Measurements from ENCODE around the gene TRIM68.

DNA sequence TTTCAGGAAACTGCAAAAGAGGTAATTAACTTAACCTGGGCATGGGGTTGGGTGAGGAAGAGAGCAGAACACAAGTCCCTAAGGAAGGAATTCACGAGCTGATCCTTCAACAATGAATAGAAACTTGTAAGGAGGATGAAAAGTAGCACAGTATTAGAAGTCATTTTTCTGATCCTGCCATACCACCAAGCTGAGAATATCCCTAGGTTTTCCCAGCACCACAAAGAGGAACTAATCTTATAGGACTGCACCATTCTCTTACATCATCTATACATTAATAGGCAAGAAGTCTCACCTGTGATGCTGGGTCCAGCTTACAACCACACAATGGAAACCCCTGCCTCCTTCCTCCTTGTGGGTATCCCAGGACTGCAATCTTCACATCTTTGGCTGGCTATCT lies 14.3 kb downstream of the TRIM68 start, which contains the start of gene OR52I1:
- TF ChIP-seq, protein P1, sequence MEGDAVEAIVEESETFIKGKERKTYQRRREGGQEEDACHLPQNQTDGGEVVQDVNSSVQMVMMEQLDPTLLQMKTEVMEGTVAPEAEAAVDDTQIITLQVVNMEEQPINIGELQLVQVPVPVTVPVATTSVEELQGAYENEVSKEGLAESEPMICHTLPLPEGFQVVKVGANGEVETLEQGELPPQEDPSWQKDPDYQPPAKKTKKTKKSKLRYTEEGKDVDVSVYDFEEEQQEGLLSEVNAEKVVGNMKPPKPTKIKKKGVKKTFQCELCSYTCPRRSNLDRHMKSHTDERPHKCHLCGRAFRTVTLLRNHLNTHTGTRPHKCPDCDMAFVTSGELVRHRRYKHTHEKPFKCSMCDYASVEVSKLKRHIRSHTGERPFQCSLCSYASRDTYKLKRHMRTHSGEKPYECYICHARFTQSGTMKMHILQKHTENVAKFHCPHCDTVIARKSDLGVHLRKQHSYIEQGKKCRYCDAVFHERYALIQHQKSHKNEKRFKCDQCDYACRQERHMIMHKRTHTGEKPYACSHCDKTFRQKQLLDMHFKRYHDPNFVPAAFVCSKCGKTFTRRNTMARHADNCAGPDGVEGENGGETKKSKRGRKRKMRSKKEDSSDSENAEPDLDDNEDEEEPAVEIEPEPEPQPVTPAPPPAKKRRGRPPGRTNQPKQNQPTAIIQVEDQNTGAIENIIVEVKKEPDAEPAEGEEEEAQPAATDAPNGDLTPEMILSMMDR (IDR thresholded peaks at IDR 0.05) = no peak
- TF ChIP-seq POLR2A (IDR thresholded peaks at IDR 0.05) (no peak), POLR2AphosphoS5 (IDR thresholded peaks at IDR 0.05) (no peak), EP300 (IDR thresholded peaks at IDR 0.05) (no peak)
